GM21723 (cell line): ENCODE results near the gene SLC38A9.
"Not testable (repeated sequence)": the region's sequence is repeated elsewhere in the genome, so short reads cannot be mapped to it uniquely, and the experiment has no call there.

Experiments used
- ATAC-seq: cut with Tn5 transposase; IDR thresholded peaks from one replicate; pipeline ENCODE4 v1.9.1; 2021; ENCODE audit warnings: mild to moderate bottlenecking, moderate library complexity; ENCODE audit not compliant: unreplicated experiment

SLC38A9 gene

GRCh38 chr5:55708732-55709131, 3.4 kb downstream of the SLC38A9 start:
- no peak for ATAC-seq

GRCh38 chr5:55706230-55706629, 5.9 kb downstream of the SLC38A9 start:
- ATAC-seq = no peak

GRCh38 chr5:55702598-55703345, 9.4 kb downstream of the SLC38A9 start:
- ATAC-seq = no peak

- no peak for ATAC-seq
Observed at GRCh38 chr5:55701462-55702103, 10.5 kb downstream of the SLC38A9 start.

- no peak for ATAC-seq
Observed at GRCh38 chr5:55700745-55701144, 11.4 kb downstream of the SLC38A9 start.

- no peak for ATAC-seq
Observed at GRCh38 chr5:55699041-55699688, 13.0 kb downstream of the SLC38A9 start.

GRCh38 chr5:55696704-55697103, 15.4 kb downstream of the SLC38A9 start:
- not testable (repeated sequence) for ATAC-seq

GRCh38 chr5:55694152-55694830, 17.8 kb downstream of the SLC38A9 start:
- no peak for ATAC-seq

- ATAC-seq = no peak
Observed at GRCh38 chr5:55692509-55692908, 19.6 kb downstream of the SLC38A9 start.

GRCh38 chr5:55692106-55692417, 20.1 kb downstream of the SLC38A9 start:
- ATAC-seq = no peak

- no peak for ATAC-seq
Observed at GRCh38 chr5:55691265-55692105, 20.6 kb downstream of the SLC38A9 start.

- no peak for ATAC-seq
Observed at GRCh38 chr5:55682071-55682470, 30.1 kb downstream of the SLC38A9 start.

GRCh38 chr5:55681301-55681700, 30.8 kb downstream of the SLC38A9 start:
- no peak for ATAC-seq

GRCh38 chr5:55680353-55680752, 31.8 kb downstream of the SLC38A9 start:
- ATAC-seq = no peak

- no peak for ATAC-seq
Observed at GRCh38 chr5:55679556-55679955, 32.6 kb downstream of the SLC38A9 start.

- ATAC-seq = no peak
Observed at GRCh38 chr5:55675119-55675518, 37.0 kb downstream of the SLC38A9 start.

GRCh38 chr5:55674340-55674739, 37.8 kb downstream of the SLC38A9 start:
- ATAC-seq = no peak

GRCh38 chr5:55672477-55672911, 39.6 kb downstream of the SLC38A9 start:
- no peak for ATAC-seq

- no peak for ATAC-seq
Observed at GRCh38 chr5:55671975-55672374, 40.1 kb downstream of the SLC38A9 start.

- ATAC-seq = no peak
Observed at GRCh38 chr5:55668356-55668755, 43.8 kb downstream of the SLC38A9 start.

- no peak for ATAC-seq
Observed at GRCh38 chr5:55667938-55668337, 44.2 kb downstream of the SLC38A9 start.
